OCI-LY3 (cell line): ENCODE results near the gene SMYD3.

ENCODE experiments used
- CTCF ChIP-seq: fragments of 200-600, 300-600 bp; sonication (generic); IDR thresholded peaks from 2 replicates; pipeline ENCODE4 v1.5.1; 2014; ENCODE audit warnings: antibody characterized with exemption, low read length, low read depth
- EZH2phosphoT487 ChIP-seq: fragments of 200-600 bp; shearing (Covaris generic); IDR thresholded peaks from 2 replicates; pipeline ENCODE4 v1.6.1; 2018; ENCODE audit warnings: antibody characterized with exemption, mixed run types, low read depth

DNA sequence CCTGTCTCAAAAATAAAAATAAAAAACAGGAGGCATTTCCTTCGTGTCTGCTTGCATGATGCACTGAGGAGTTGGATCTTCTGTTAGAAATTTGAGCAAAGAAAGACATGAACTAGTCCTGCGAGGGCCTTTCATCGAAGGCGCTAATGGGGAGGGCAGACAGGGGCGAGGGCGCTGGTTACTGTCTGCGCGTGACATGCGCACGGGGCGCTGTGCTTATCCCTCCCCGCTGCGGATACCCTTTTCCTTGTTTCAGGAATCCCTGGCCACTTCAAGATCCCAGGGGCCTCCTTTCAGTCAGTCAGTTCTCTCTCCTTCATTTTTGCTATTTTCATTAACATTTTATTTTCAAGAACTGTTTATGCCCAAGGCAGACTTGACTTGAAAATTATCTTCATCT, 806.4 kb downstream of the SMYD3 start:
- TF ChIP-seq CTCF (no peak), EZH2phosphoT487 (no peak)
